Activated CD8-positive, alpha-beta memory T cell treated with anti-CD3 and anti-CD28 coated beads for 4 hours (primary cell): ENCODE data around the gene GATA5.
A peak's percentile ranks its signal among the peaks of the same experiment; 100 is the strongest.
"Not testable (repeated sequence)": the region's sequence is repeated elsewhere in the genome, so short reads cannot be mapped to it uniquely, and the experiment has no call there.

Experiments used
- DNase-seq, 2 donors: peaks; one replicate each; pipeline ENCODE4 v3.0.0-alpha.2; 2020; ENCODE audit warnings: low read depth in 2 of 2

GATA5 gene

GRCh38 chr20:62504323-62504722, 28.5 kb upstream of the GATA5 start:
- no peak for DNase-seq

GRCh38 chr20:62503401-62504178, 27.8 kb upstream of the GATA5 start:
- DNase-seq: no peak

- no peak for DNase-seq
Measured at GRCh38 chr20:62502496-62503095, 26.8 kb upstream of the GATA5 start.

- peak; percentile 32 to 62 for DNase-seq
Measured at GRCh38 chr20:62501801-62502495, 26.2 kb upstream of the GATA5 start.

- DNase-seq: peak; percentile 56 to 63
Measured at GRCh38 chr20:62500237-62500864, 24.6 kb upstream of the GATA5 start.

- DNase-seq: no peak
Measured at GRCh38 chr20:62499758-62500236, 24.0 kb upstream of the GATA5 start.

GRCh38 chr20:62498874-62499273, 23.1 kb upstream of the GATA5 start:
- DNase-seq: no peak

- DNase-seq: no peak
Measured at GRCh38 chr20:62496568-62497218, 20.9 kb upstream of the GATA5 start.

GRCh38 chr20:62495749-62496567, 20.2 kb upstream of the GATA5 start:
- no peak for DNase-seq

- no peak for DNase-seq
Measured at GRCh38 chr20:62494980-62495748, 19.4 kb upstream of the GATA5 start.

- DNase-seq: no peak
Measured at GRCh38 chr20:62494537-62494936, 18.7 kb upstream of the GATA5 start.

GRCh38 chr20:62493886-62494285, 18.1 kb upstream of the GATA5 start:
- no peak for DNase-seq

- no peak for DNase-seq
Measured at GRCh38 chr20:62493253-62493885, 17.6 kb upstream of the GATA5 start.

- DNase-seq: no peak
Measured at GRCh38 chr20:62492711-62493110, 16.9 kb upstream of the GATA5 start.

- DNase-seq: not testable (repeated sequence)
Measured at GRCh38 chr20:62490783-62491182, 15.0 kb upstream of the GATA5 start.

GRCh38 chr20:62489932-62490263, 14.1 kb upstream of the GATA5 start:
- no peak for DNase-seq

GRCh38 chr20:62489186-62489931, 13.6 kb upstream of the GATA5 start:
- DNase-seq: no peak

GRCh38 chr20:62488470-62488869, 12.7 kb upstream of the GATA5 start:
- DNase-seq: no peak
